ENCODE results near the gene ZNF41. TPM values are rescaled to one million over a fixed set of nuclear protein-coding genes. Genes with fewer than 3 reads are reported as not detected.
A peak's percentile ranks its signal among the peaks of the same experiment; 100 is the strongest.

ZNF41 gene
- total and polyA plus RNA-seq, 12 donors: 3.1 to 19.3 (median 14.6) TPM

- no peak for TF ChIP-seq CTCF (IDR thresholded peaks at IDR 0.05)
- WGBS, 2 donors: 68 to 80% methylated on average over 6 of the region's 6 CpGs
- ATAC-seq: peak; percentile 11 to 96 (median 84)
These were observed 6.7 kb upstream of the ZNF41 start for GRCh38 chrX:47489507-47490275.

GRCh38 chrX:47484885-47485284 lies 1.9 kb upstream of the ZNF41 start:
- Histone ChIP-seq H3K36me3 (no peaks in the 10 kb centered on the region), H3K4me3 (peak overlapping the region in 5 of 10 donors; percentile 82 to 91 (median 86)), H3K27ac (peak overlapping the region in 4 of 10 donors; percentile 98 to 99 (median 98)), H3K27me3 (no peaks in the 10 kb centered on the region), H3K4me1 (peaks cover 0 to 27% (median 7%) of the 10 kb centered on the region in 9 donors), H3K9me3 (no peaks in the 10 kb centered on the region)
- TF ChIP-seq CTCF (IDR thresholded peaks at IDR 0.05): no peak
- ATAC-seq: no peak
- intact Hi-C loops (cut with DNase I): loop anchor here in 2 of 10 donors (5.0 to 10.0 kb wide), 3 partner anchors 250 to 352 kb away; partner anchors contain the start of genes CDK16 (in 1 of the 2), USP11 (in 1 of the 2) and ZNF81 (in 1 of the 2)
- 43 to 59% methylated on average over 2 of the region's 2 CpGs for WGBS, 2 donors
- DNase-seq: no peak

More at GRCh38 chrX:47489507-47490275, 6.7 kb upstream of the ZNF41 start:
- peak; percentile 34 to 39 for DNase-seq
- Histone ChIP-seq H3K27ac (peak overlapping the region in 7 of 10 donors; percentile 27 to 78 (median 66)), H3K4me3 (no peak overlapping the region), H3K9me3 (peaks cover 0 to 3% (median 0%) of the 10 kb centered on the region in 11 donors), H3K27me3 (no peaks in the 10 kb centered on the region), H3K4me1 (peaks cover 0 to 11% (median 6%) of the 10 kb centered on the region in 9 donors), H3K36me3 (no peaks in the 10 kb centered on the region)
- intact Hi-C loops (cut with DNase I): loop anchor here in 2 of 10 donors (10.0 kb wide), 2 partner anchors 255 to 275 kb away; partner anchors contain the start of genes CDK16 (in 1 of the 2) and USP11 (in 1 of the 2)

- WGBS, 2 donors: 0 to 1% methylated on average over 24 of the region's 24 CpGs
- Histone ChIP-seq H3K9me3 (no peaks in the 10 kb centered on the region), H3K27ac (peak overlapping the region; percentile 95 to 99 (median 98)), H3K4me3 (peak overlapping the region; percentile 57 to 91 (median 82)), H3K27me3 (no peaks in the 10 kb centered on the region), H3K36me3 (no peaks in the 10 kb centered on the region), H3K4me1 (peaks cover 0 to 39% (median 12%) of the 10 kb centered on the region in 9 donors)
- no peak for TF ChIP-seq CTCF (IDR thresholded peaks at IDR 0.05)
- ATAC-seq (peak in 4 of 8 donors; percentile 8 to 37 (median 20)), DNase-seq (peak; percentile 31 to 36)
- intact Hi-C loops (cut with DNase I): loop anchor here in 2 of 10 donors (5.0 to 10.0 kb wide), 3 partner anchors 249 to 354 kb away; partner anchors contain the start of genes CDK16 (in 1 of the 2), USP11 (in 1 of the 2) and ZNF81 (in 1 of the 2)
These were observed 565 bp upstream of the ZNF41 start for GRCh38 chrX:47483306-47484268.

Measured in heart right ventricle (tissue), 16 donors.